HG02571 (cell line): ENCODE measurements around the gene S100A12.

Experiments used
- ATAC-seq: cut with Tn5 transposase; IDR thresholded peaks from one replicate; pipeline ENCODE4 v1.9.1; 2021; ENCODE audit warnings: mild to moderate bottlenecking, moderate library complexity; ENCODE audit not compliant: unreplicated experiment

The S100A12 gene

DNA sequence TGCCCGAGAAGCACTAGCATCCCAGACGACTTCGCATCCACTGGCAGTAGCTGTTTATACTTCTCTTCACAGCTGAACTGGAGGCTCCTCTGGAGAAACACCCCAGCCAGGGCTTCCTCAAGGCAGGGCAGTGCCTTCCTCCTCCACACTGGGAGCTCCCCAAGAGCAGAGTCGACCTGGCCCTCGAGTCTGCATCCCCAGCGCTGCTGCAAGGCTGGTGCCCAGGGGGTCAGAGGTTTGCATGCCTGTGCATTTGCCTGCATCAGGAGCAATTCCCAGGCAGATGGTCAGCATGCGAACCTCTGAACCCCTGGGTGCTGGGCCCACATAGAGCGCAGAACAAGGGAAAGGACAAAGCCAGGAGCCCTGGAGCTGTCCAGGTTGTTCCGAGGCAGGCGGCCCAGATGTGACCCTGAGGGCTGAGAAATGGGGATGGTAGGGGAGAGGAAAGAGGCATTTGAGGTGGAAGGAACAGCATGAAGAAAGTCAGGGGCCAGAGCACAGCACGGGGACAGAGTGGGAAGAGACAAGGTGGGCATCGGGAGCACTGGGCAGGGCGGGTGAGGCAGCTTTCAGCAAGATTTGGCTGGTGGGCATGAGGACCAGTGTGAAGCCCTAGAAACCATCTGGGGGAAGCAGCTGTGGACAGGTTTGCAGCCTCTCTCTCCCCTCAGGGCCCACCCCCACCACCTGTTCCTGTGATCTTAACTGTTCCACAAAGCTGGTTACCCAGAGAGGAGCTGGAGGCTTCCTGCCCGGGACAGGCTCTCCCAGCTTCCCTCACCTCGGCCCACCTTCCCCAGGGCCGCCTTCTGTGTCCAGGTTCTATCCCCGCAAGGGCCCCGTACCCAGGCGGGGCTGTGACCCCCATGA is 21.9 kb upstream of the S100A12 start:
- no peak for ATAC-seq

DNA sequence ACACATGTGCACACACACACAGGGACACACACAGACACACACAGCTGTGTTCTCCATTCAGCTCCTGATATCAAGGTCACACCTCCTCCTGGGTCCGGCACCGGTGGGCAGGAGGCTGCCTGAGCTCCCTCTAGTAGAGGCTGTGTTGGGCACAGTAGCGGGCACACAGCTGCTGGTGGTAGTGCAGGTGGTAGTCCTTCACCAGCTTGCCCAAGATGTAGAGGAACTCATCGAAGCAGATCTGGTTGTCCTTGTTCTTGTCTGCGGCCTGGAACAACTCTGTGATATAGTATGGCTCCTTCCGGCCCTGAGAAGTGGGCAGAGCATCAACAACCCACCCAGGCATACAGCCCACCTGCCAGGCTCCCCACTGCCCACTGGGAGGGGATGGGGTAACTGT is 21.0 kb upstream of the S100A12 start:
- no peak for ATAC-seq

GRCh38 chr1:153395776-153396175 is 20.4 kb upstream of the S100A12 start:
- no peak for ATAC-seq

DNA sequence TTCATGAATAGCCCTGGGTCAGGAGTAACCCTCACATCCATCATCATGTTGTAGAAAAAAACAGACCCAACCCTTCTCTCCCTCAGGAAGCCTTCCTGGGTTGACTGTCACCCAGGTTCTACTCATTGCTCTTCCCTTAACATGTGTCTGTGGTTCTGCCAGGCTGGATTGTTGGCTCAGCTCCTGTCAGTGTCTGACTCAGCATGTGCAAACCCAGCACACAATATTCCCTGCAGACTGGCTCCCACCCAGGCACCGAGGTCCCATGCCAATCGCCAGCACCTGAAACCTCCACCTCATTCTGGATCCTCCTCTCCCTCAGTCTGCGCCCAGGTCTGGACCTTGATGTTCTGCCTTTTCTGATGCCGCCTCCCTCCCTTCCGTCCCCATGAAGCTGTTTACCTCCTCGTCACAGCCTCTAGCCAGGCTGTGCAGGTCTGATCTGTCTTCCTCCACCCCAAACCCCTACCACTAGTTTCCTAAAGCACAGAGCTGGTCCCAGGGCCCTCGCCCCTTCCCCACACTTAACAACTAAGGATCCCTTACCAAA is 19.8 kb upstream of the S100A12 start:
- ATAC-seq, result no peak

- ATAC-seq, result no peak
Observed at GRCh38 chr1:153394391-153394790, 19.0 kb upstream of the S100A12 start.

GRCh38 chr1:153393926-153394325 is 18.5 kb upstream of the S100A12 start:
- no peak for ATAC-seq

DNA sequence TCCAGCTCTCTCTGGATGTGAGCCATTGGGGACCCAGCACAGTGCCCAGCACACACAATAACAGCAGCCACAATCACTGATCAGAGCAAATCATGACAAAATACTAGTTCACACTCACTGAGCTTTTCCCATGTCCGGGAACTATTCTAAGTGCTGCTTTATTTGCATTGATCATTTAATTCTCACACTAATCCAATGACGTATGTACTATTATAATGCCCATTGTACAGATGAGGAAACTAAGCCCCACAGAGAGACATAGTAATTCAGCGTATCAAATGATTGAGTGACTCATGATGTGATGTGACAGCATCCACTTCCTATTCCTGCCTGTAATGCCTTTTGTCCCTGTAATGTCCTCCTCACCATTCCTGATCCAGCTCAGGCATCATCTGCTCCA is 17.4 kb upstream of the S100A12 start:
- ATAC-seq, result no peak

DNA sequence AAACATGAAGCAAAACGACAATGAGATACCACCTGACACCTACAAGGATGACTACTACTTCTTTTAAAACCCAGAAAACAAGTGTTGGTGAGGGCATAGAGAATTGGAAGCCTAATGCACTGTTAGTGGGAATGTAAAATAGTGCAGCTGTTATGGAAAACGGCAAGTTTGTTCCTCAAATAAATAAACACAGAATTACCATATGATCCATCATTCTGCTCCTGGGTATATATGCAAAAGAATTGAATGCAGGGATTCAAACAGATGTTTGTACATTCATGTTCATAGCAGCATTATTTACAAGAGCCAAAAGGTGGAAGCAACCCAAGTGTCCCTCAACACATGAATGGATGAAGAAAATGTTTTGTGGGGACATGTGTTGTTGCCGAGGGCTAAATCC is 16.8 kb upstream of the S100A12 start:
- ATAC-seq, result no peak

GRCh38 chr1:153390938-153391710 is 15.7 kb upstream of the S100A12 start, which contains the start of gene S100A8:
Gene S100A8 (minus strand): TSS chr1:153391073. CDS start chr1:153390535, 538 bp downstream.
- ATAC-seq, result no peak

DNA sequence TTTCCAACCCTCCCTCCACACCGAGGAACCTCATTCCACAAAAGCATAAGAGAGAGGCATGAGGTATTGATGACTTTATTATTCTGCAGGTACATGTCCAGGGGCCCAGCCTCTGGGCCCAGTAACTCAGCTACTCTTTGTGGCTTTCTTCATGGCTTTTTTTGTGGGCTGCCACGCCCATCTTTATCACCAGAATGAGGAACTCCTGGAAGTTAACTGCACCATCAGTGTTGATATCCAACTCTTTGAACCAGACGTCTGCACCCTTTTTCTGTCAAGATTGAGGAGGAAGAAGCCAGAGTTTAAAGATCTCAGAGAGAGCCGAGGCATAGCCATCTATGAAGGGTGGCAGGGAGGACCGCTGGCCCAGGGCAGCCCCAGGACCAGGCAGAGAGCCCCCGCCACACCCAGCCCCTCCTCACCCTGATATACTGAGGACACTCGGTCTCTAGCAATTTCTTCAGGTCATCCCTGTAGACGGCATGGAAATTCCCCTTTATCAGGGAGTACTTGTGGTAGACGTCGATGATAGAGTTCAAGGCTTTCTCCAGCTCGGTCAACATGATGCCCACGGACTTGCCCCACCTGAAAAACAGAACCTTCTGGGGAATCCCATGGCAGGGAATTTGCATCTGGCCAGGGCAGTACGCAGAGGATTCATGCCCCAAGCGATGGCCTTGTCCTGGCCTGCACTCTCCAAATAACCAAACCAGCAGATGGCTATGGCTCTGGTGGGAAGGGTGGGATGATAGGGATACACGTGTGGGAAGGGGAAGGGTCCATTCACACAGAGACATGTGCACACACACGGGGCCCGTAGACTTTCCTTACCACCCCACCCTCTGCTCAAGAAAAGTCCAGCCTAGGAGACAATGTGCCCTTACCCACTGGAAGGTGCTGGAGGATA is 14.8 kb upstream of the S100A12 start:
- ATAC-seq, result no peak

- no peak for ATAC-seq
Observed at GRCh38 chr1:153389401-153389800, 14.0 kb upstream of the S100A12 start.

- no peak for ATAC-seq
Observed at GRCh38 chr1:153387785-153388184, 12.4 kb upstream of the S100A12 start.

- no peak for ATAC-seq
Observed at GRCh38 chr1:153387001-153387400, 11.6 kb upstream of the S100A12 start.

DNA sequence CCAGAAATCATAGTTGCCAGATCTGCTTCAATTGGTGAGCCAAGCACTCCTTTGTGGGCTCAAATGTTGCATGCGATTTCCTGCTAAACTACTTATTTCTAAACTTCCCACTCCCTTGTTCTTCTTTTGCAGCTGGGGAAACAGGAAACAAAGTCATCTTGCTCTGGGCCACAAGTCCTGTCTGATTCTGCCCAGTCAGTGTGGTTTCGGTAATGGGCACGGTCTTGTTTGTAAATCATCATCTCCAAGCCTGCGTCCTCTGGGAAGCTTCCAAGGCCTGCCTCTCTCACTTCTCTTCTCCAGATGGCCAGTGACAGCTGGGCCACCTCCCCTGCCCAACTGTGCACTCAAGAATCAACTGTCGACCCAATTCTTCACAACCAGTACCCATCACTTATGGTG is 11.1 kb upstream of the S100A12 start:
- no peak for ATAC-seq

DNA sequence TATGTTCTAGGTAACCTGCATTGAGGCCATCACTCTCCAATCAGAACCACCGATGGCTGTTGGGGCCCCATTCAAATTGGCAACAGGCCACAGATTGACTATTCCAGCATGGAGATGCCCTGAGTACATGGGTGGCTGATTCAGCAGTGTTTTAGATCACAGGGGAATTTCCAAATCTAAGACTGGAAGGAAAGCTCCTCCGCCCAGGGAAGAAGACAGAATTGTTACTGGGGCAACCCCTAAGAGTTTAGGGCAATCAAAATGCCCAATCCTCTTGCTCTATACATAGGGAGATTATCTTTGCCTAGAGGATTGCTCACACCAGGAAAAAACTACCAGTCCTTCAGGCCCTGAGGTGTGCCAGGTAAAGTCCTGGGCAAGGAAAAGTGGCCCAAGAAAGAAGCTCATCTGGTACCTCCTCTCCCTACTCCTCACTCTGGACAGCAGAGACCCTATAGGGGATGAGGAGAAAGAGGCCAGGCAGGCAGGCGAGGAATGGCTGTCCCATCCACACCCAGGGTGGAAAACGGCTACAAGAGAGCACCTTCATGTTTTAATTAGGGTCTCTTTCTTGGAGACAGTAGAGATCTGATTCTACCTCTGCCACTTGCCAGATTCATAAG is 9.6 kb upstream of the S100A12 start:
- ATAC-seq, result no peak

DNA sequence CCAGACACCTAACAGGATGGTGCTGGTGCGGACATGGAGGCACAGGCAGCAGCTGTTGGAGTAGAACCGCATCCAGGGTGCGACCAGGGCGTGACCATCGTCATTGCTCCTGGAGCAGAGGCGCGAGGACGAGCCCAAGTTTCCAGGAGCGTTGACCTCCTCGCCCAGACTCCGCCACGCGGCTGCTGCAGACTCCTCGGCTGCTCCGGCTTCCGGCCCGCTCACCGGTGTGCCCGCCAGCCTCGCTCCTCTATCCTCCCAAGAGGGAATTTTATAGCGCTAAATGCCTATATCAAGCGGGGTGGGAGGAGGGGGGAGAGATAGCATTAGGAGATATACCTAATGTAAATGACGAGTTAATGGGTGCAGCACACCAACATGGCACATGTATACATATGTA is 5.3 kb upstream of the S100A12 start:
- no peak for ATAC-seq

GRCh38 chr1:153379591-153379990 is 4.2 kb upstream of the S100A12 start:
- ATAC-seq, result no peak

- ATAC-seq, result no peak
Observed at GRCh38 chr1:153374071-153374470, 1.4 kb downstream of the S100A12 start.

GRCh38 chr1:153372571-153372970 is 2.9 kb downstream of the S100A12 start:
- ATAC-seq, result no peak

GRCh38 chr1:153371231-153371630 is 4.2 kb downstream of the S100A12 start:
- ATAC-seq, result no peak
